Raji (cell line): ENCODE data around the gene FCHO2.

ENCODE experiments used
- POLR2A ChIP-seq: IDR thresholded peaks from 2 replicates; pipeline ENCODE4 v1.6.1; 2011; ENCODE audit warnings: low read depth, low read length, control low read depth; ENCODE audit not compliant: insufficient read depth

The FCHO2 gene, protein sequence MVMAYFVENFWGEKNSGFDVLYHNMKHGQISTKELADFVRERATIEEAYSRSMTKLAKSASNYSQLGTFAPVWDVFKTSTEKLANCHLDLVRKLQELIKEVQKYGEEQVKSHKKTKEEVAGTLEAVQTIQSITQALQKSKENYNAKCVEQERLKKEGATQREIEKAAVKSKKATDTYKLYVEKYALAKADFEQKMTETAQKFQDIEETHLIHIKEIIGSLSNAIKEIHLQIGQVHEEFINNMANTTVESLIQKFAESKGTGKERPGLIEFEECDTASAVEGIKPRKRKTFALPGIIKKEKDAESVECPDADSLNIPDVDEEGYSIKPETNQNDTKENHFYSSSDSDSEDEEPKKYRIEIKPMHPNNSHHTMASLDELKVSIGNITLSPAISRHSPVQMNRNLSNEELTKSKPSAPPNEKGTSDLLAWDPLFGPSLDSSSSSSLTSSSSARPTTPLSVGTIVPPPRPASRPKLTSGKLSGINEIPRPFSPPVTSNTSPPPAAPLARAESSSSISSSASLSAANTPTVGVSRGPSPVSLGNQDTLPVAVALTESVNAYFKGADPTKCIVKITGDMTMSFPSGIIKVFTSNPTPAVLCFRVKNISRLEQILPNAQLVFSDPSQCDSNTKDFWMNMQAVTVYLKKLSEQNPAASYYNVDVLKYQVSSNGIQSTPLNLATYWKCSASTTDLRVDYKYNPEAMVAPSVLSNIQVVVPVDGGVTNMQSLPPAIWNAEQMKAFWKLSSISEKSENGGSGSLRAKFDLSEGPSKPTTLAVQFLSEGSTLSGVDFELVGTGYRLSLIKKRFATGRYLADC

DNA sequence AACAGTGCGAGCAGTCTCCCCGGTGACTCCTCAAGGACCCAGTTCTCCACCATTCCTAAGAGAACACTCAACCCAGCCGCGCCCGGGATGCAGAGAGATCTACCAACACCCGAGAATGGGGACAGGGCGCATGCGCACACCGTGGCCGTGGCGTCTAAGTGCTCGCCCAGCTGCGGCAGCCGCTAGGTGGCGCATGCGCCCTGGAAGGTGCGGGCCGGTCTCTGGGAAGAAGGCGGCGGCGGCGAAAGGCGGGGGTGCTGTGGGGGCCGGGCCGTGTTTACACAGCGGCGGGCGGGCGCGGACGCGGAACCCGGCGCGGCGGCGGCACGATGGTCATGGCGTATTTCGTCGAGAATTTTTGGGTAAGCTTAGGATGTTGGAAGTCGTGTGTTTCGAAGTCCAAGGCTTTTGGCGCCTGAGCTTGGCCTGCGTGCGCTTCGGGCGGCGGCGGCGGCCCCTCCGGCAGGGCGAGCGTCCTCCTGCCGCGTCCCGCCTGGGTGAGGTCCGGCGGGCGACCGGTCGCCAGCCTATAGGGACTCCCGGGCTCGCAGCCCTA lies at the start of gene FCHO2:
Gene FCHO2 (plus strand): TSS at position 274 of the 556 bp plus-strand sequence. CDS start 56 bp downstream, at position 330.
- peak; percentile 47 for TF ChIP-seq POLR2A

DNA sequence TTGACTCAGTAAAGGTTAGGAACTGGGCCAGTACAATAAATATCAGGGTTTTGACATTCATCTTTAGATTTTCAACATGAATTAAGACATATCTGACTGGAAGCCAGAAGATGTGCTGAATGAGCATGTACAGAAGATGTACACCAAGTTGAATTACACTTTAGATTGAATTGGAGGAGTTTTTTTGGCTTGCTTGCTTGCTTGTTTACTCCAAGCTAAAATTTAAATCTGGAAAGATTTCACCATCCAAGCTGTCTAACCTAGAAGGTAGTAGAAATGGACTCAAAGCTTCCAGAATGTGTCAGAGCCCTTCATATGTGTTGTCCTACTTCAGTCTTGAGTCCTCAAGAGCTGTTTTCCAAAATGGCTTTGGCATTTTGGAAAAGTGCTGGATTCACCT lies 49.0 kb upstream of the FCHO2 start:
- no peak for TF ChIP-seq POLR2A

- TF ChIP-seq POLR2A: no peak
These were observed 47.2 kb upstream of the FCHO2 start for GRCh38 chr5:72908664-72909063.

GRCh38 chr5:72917371-72917776 lies 38.5 kb upstream of the FCHO2 start:
- TF ChIP-seq POLR2A: no peak

DNA sequence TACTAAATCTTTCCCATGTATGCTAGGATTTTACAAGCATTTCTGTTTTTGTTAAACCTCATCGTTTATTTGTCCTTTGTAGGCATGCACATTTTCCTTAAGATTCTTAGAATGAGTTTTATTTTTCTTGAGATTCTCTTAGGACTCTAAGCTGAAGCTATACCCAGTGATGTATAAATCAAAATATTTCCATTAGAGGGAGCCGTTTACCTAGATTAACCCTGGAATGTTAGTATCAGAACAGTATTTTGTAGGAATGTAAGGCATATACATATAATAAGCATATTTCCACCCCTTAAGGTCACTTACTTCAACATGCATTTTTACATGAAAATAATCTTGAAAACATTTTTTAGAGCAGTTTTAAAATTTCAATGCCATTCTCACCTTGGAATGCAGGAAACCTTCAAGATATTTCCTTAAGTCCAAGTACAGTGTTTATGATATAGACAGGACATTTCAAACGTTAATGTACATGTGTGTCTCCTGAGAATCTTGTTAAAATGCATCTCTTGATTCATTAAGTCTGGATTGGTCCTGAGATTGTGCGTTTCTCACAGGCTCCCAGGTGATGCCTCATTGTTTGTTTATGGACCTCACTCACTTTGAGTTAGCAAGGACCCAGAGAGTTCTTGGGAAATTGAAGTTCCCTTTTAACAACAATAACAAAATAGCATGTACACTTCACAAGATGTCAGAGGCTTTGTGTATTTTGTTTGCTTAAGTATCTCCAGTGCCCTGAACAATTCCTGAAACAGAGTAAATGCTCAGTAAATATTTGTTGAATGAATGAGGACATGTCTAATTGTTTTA lies 34.9 kb upstream of the FCHO2 start:
- TF ChIP-seq POLR2A: no peak

DNA sequence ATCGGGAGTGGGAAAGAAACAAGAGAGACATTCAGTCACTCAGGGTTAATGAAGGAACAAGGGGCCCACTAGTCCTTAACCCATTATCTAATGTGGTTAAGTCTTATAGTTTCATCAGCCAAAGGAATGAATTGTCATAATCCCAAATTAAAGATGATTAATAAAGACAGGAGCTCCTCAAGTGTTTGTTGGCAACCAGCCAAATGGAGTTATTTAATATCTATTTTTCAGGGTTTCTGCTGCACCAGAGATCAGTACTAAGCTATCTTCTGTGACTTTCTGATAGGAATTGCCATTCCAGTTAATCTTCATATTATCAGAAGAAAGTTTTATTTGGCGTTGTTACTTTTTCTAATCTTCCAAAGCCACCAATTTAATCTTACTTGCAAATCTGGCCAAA lies 34.0 kb upstream of the FCHO2 start:
- no peak for TF ChIP-seq POLR2A

DNA sequence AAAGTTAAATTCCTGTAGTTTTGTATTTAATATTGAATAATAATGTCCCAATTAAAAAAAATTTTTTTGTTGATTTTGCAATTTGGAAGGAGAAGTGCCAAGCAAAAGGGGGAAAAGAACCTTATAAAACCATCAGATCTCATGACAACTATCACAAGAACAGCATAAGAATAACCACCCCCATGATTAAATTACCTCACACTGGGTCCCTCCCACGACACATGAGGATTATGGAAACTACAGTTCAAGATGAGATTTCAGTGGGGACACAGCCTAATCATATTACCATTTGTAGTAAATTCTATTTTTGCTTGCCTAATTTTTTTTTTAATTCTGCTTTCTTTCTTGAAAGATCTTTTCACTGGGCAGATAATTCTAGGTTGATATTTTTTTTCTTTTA lies 33.4 kb upstream of the FCHO2 start:
- TF ChIP-seq POLR2A: no peak

DNA sequence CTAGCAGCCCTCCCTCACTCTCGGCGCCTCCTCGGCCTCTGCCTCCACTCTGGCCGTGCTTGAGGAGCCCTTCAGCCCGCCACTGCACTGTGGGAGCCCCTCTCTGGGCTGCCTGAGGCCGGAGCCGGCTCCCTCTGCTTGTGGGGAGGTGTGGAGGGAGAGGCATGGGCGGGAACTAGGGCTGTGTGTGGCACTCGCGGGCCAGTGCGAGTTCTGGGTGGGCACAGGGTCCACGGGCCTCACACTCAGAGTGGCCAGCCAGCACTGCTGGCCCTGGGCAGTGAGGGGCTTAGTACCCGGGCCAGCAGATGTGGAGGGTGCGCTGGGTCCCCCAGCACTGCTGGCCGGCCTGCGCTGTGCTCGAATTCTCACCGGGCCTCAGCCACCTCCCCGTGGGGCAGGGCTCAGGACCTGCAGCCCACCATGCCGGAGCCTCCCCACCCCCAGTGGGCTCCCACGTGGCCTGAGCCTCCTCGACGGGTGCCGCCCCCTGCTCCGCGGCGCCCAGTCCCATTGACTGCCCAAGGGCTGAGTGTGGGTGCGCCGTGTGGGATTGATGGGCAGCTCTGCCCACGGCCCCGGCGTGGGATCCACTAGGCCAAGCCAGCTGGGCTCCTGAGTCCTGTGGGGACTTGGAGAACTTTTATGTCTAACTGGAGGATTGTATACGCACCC lies 30.4 kb upstream of the FCHO2 start:
- TF ChIP-seq POLR2A: no peak

DNA sequence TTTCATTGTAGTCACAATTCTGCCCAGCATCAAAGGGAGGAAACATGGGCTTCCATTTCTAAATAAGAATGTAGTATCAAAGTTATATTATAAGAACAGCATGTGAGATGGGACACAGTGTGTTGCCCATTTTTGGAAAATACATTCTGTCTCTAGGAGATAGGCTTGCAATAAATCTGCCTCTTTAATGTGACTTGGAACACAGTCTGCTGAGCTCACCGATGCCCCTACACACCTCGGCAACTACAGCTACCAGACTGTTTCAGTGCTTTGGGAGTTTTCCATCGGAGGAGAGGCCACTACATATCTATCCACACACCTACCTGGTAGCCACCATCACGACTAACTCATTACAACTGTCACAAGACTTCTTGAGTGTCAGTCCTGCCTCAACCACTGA lies 18.9 kb upstream of the FCHO2 start:
- no peak for TF ChIP-seq POLR2A

DNA sequence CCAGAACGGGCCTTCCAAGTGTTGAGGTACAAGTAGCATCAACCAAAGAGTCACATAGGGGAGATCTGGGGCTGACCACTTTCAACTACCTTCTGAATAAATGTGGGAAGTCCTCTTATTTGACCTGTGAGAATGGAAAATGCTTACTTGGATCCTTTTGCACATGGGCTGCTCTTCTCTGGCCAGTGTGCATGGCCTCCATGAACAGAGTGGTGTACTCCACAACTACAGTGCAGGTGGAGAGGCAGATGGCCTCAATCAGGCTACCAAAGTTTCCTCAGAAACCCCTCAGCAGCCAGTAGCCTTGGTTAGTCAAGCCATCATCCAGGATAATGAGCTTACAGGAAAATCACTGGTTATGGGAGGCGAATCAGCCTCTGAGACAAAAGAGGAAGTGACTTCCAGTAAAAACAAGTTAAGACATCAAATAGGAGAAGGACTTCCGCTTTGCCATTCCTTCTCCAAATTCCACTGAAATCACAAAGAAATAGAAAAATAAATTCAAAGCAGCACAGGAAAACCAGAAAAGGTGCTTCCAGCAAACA lies 18.3 kb upstream of the FCHO2 start:
- TF ChIP-seq POLR2A: no peak

DNA sequence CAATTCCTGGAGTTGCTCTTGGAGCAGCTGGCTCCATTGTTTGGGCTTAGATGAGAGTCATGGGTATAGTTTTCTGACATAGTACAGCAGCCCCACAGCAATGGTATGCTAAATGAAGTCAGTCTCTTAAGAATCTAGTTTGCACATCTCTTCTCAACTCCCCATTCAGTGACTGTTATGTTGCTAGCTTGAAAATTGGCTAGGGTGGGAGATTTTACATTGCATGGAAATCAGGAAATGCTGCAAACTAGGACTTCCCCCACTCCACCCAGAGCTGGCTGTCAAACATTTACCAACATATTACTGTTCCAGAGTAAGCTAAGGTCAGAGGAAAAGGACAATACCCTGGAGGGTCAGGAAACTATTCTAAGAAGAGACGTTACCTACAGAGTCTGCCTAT lies 17.6 kb upstream of the FCHO2 start:
- no peak for TF ChIP-seq POLR2A

DNA sequence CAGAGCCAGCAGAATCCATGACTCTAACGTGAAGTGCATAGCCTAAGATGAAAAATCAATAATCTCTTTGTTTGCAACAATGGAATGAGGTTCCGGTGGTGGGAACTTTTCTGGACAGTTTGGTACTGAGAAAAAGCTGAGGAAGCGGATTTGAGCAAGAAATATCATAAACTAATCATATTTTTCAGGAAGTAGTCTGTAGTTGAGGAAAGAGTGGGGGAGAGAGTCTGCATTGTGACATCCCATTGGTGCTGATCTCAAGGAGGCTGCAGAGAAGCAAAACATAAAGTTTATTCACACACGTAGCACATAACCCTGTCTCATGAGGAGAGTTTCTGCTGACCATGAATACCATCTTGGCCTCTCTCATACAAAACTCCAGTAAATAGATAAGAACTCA lies 15.8 kb upstream of the FCHO2 start:
- TF ChIP-seq POLR2A: no peak

- TF ChIP-seq POLR2A: no peak
These were observed 12.5 kb upstream of the FCHO2 start for GRCh38 chr5:72943307-72943706.

- no peak for TF ChIP-seq POLR2A
These were observed 8.3 kb upstream of the FCHO2 start for GRCh38 chr5:72947498-72947897.
